Tongue (tissue), 2 donors: ENCODE measurements around the gene RSL1D1. TPM values are rescaled to one million over a fixed set of nuclear protein-coding genes. Genes with fewer than 3 reads are reported as not detected.
"Not testable (repeated sequence)": the region's sequence is repeated elsewhere in the genome, so short reads cannot be mapped to it uniquely, and the experiment has no call there.

Experiments used
- DNase-seq: peaks from one replicate; pipeline ENCODE4 v3.0.0-alpha.2; 2015
- total RNA-seq: library from RNA; depleted of rRNA; stranded (reverse); fragments of >200 nt; gene quantifications from one replicate; pipeline ENCODE4 v1.2.3, GENCODE V29; 2014

The RSL1D1 gene
- total RNA-seq, 1 donor from 2014 or later: 202 TPM

DNA sequence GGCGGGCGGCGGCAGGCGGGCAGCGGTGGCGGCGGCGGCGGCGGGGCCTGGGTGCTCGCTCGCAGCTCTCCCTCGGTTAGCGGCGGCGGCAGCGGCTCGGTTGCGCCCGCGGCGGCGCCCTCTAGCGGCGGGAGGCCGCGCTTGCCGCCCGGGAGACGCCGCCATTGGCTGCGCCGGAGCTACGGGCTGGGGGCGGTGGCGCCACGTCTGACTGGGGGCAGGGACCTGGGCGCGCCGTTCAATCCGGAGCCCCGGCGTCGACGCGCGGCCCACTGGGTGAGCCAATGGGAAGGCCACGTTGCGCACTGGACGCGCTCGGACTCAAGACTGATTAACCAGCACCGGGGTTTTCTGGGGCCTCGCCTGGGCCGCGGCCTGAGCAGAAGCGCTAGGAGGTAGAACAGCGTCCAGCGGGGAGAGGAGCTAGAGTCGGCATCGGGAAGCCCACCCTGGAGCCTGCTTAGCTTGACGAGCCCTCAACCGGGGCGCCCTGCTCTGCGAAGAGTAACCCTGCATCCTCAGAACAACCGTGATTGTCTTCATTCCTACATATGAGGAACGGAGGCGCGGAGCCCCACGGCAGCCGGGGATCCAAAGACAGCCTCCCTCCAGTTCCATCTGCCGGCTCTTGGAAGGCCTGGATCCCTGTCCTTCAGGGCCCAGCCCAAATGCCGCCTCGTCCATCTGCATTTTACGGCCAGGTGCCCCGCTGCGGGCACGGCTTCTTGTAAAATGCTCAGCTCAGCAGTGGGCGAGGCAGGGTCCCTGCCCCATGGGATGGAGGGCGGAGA is 54.0 kb downstream of the RSL1D1 start, which contains the start of gene ZC3H7A:
Gene ZC3H7A (minus strand): TSS at position 93 of the 791 bp plus-strand sequence. CDS start 14,904 bp downstream, outside the sequence.
- peak; percentile 99 for DNase-seq

DNA sequence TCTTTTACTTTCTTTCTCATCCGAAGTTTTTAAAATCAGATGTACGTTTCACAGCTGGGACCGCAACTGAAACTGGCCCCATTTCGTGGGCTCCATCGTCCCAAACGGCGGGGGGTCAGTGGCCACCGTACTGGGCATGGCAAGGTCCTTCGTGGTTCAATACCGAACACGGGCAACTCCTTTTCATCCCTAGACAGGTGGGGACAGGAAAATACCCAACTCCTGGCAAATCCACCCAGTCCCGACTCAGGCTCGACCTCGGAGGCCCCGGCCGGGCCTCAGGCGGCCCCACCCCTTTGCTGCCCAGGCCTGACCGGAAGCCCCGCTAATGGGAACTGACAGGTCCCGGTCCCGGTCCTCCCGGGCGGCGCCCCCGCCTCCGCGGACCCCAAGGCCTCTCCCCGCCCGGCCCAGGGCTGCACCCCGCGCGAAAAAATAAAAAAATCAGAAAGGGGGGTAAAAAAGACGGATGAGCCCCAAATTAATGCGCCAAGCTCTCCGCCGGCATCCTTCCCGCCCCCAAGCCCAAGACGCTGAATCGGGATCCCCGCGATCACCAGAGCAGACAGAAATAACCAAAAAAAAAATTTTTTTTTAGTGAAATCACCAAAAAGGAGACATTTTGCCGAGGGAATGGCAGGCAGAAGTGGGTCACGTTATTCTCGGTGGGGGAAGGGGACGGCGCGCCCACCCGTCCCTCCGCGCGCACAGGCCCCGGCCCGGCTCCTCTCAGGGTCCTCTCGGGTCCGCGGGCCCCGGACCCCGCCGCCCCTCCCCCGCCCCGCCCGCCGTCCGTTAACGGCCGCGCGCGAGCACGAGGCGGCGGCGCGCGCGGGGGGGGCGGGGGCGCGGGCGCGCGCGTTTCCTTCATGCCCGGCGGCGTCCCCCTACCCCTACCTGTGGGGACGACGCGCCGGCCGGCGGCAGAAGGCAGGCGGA is 54.8 kb downstream of the RSL1D1 start:
- peak; percentile 59 for DNase-seq

DNA sequence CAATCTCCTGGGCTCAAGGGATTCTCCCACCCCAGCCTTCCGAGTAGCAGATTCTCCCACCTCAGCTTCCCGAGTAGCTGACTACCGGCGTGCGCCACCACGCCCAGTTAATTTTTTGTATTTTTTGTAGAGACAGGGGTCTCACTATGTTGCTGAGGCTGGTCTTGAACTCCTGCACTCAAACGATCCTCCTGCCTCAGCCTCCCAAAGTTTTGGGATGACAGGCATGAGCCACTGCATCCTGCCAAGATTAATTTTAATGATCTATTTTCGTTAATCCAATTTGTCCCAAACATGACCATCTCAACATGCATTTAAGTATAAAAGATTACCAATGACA is 55.5 kb downstream of the RSL1D1 start:
- DNase-seq: no peak

GRCh38 chr16:11794996-11795886 is 56.1 kb downstream of the RSL1D1 start:
- no peak for DNase-seq

- no peak for DNase-seq
Measured at GRCh38 chr16:11794447-11794846, 56.9 kb downstream of the RSL1D1 start.

GRCh38 chr16:11793840-11794239 is 57.5 kb downstream of the RSL1D1 start:
- DNase-seq: peak; percentile 51

DNA sequence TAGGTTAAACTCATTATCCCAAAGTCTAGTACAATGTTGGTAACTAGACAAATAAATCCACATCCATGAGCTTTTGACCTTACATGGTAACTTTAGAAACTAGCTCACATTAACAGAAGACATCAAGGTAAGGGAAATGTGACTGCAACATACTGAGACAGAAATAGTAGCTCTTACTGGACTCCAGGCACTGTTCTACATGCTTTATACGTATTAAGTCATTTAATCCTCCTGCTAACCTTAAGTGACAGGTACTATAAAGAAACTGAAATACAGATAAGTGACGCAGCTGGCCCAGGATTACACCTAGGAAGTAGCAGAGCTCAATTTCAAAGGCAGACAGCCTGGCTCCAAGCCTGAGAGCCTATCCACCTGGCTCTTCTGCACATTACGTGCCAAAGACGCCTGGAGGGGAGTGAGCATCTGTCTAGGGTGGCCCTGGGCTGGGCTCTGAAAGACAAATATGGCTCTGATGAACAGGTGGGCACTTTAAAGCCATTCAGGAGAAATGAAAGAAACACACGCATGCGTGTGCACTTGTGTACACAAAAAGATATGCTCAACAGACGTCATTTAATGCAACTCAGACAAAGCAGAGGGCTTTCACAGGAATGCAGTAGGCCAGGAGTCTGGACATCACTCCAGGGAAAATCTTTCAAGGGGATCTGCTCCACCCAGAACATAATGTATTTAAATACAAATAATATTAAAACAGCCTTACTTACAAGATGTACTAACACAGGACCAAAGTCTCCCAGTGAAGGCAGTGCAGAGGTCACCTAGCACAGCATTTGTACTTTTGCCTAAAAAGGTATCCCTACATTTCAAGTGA is 58.7 kb downstream of the RSL1D1 start:
- peak; percentile 88 for DNase-seq

DNA sequence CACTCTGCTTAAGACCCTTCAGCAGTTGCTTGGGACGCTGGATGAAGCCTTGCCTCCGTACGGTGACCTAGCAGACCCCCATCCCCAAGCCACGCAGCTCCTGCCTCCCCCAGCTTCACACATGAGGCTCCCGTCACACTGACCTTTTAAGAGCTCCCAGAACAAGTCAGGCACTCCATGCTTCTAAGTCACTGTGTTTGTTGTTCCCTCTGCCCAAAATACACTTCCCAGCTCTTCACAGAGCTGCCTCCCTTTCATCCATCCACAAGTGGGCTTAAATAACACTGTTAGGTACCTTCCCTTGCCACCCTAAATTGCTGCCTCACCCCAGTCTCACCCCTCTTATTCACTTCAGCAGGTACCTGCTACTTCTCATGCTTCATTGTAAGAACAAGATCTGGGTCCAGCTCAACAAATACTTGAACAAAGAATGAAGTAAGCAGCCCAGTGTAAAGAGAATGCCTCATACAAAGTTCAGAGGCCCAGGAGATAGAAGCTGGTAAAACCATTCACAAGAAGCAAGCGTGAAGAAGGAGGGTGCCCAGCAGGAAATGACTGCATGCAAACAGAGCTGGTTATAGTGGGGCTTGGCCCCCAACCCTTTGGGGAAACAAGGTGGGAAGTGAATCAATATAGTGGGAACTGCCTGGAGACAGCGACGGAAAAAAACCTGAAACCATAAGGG is 60.1 kb downstream of the RSL1D1 start:
- DNase-seq: no peak

DNA sequence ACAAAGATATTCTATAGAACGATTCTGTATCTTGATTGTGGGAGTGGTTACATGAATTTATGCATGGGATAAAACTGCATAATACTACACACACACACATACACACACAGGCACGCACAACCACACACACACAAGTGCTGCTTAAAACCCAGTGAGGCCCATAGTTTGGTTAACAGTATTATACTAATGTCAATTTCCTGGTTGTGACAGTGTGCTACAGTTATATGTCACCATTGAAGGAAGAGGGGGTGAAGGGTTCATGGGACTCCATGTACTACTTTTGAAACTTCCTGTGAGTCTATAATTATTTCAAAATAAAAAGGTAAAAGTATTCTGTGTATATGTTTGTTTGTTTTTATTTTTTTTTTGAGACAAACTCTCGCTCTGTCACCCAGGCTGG is 62.4 kb downstream of the RSL1D1 start:
- DNase-seq: no peak

DNA sequence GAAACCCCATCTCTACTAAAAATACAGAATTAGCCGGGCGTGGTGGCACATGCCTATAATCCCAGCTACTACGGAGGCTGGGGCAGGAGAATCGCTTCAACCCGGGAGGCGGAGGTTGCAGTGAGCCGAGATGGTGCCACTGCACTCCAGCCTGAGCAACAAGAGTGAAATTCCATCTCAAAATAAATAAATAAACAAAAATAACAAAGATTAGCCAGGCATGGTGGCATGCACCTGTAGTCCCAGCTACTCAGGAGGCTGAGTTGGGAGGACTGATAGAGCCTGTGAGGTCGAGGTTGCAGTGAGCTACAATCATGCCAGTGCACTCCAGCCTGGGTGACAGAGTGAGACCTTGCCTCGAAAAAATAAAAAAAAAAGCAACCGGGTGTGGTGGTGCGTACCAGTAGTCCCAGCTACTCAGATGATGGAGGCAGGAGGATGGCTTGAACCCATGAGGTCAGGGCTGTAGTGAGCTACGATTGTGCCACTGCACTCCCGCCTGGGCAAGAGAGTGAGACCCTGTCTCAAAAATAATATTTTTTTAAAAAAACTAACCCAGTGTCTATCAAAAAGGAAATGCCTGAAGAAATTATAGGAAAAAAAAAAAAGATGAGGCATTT is 66.3 kb downstream of the RSL1D1 start:
- not testable (repeated sequence) for DNase-seq

- DNase-seq: not testable (repeated sequence)
Measured at GRCh38 chr16:11784381-11784780, 67.0 kb downstream of the RSL1D1 start.

GRCh38 chr16:11784038-11784369 is 67.3 kb downstream of the RSL1D1 start:
- no peak for DNase-seq

Other genes with a start within 250 kb of the RSL1D1 start
- gene SNN, start 183.1 kb downstream of the RSL1D1 start, total RNA-seq: 27.9 TPM
- 33.6 TPM for gene TXNDC11, start 108.7 kb downstream of the RSL1D1 start, total RNA-seq
- gene ZC3H7A, start 54.3 kb downstream of the RSL1D1 start, total RNA-seq: 71.3 TPM
- 68.9 TPM for gene GSPT1, start 64.4 kb upstream of the RSL1D1 start, total RNA-seq
- gene NPIPB2, start 90.5 kb upstream of the RSL1D1 start, total RNA-seq: 7.0 TPM
- gene TNFRSF17, start 113.7 kb upstream of the RSL1D1 start, total RNA-seq: 0.51 TPM
- gene SNX29, start 125.2 kb upstream of the RSL1D1 start, total RNA-seq: 11.1 TPM